Ramos (cell line): ENCODE measurements around the gene TLR3.

Source experiments
- in situ Hi-C: fragments of 300-500 bp; cut with MboI; formaldehyde crosslinking; loops from one replicate; pipeline ENCODE4 v1.14.3; 2022; ENCODE audit warnings: low sequenced_read_pairs; ENCODE audit not compliant: unreplicated experiment

The TLR3 gene

GRCh38 chr4:186102931-186103330 is 34.0 kb downstream of the TLR3 start:
- in situ Hi-C loops = no loop called here

GRCh38 chr4:186104114-186104889 is 35.3 kb downstream of the TLR3 start, which contains the start of gene FAM149A:
Gene FAM149A (plus strand): TSS chr4:186104704.
- in situ Hi-C loops = no loop called here

GRCh38 chr4:186104890-186105646 is 36.1 kb downstream of the TLR3 start:
- in situ Hi-C loops = no loop called here

GRCh38 chr4:186105647-186106321 is 36.8 kb downstream of the TLR3 start:
- in situ Hi-C loops = no loop called here

- in situ Hi-C loops = no loop called here
Observed at GRCh38 chr4:186107947-186108346, 39.0 kb downstream of the TLR3 start.

- in situ Hi-C loops = no loop called here
Observed at GRCh38 chr4:186108391-186108790, 39.4 kb downstream of the TLR3 start.

GRCh38 chr4:186109245-186109644 is 40.3 kb downstream of the TLR3 start:
- in situ Hi-C loops = no loop called here

- in situ Hi-C loops = no loop called here
Observed at GRCh38 chr4:186116697-186117096, 47.7 kb downstream of the TLR3 start.

- in situ Hi-C loops = no loop called here
Observed at GRCh38 chr4:186118582-186118981, 49.6 kb downstream of the TLR3 start.

- in situ Hi-C loops = no loop called here
Observed at GRCh38 chr4:186121057-186121456, 52.1 kb downstream of the TLR3 start.

- in situ Hi-C loops = no loop called here
Observed at GRCh38 chr4:186128842-186129241, 59.9 kb downstream of the TLR3 start.

GRCh38 chr4:186131935-186132334 is 63.0 kb downstream of the TLR3 start:
- in situ Hi-C loops = no loop called here

- in situ Hi-C loops = no loop called here
Observed at GRCh38 chr4:186132577-186133242, 63.8 kb downstream of the TLR3 start.

GRCh38 chr4:186134257-186134656 is 65.3 kb downstream of the TLR3 start:
- in situ Hi-C loops = no loop called here

GRCh38 chr4:186134861-186135260 is 65.9 kb downstream of the TLR3 start:
- in situ Hi-C loops = no loop called here

- in situ Hi-C loops = no loop called here
Observed at GRCh38 chr4:186137196-186137794, 68.3 kb downstream of the TLR3 start.
